ENCODE measurements around the gene TMEM17. TPM values are rescaled to one million over a fixed set of nuclear protein-coding genes. Genes with fewer than 3 reads are reported as not detected.

The TMEM17 gene
- total and polyA plus RNA-seq, 2 experiments from 2014 or later: 0.94 to 1.7 TPM

GRCh38 chr2:62477573-62477972 is 28.4 kb downstream of the TMEM17 start (continued):
- no peak for TF ChIP-seq ZNF462 (CRISPR knock-in tag; IDR thresholded peaks at IDR 0.05)
- no peak for TF ChIP-seq EZH2 (IDR thresholded peaks at IDR 0.05; ENCODE audit: low read depth, unreplicated experiment)
- TF ChIP-seq REST (IDR thresholded peaks at IDR 0.05; ENCODE audit: unreplicated experiment): no peak

- H3K27ac ChIP-seq (ENCODE audit: low read depth): peak overlapping the region; percentile 27; the same call in 1 of the 2 replicates
- TF ChIP-seq POLR2AphosphoS5 (IDR thresholded peaks at IDR 0.05; ENCODE audit: low read depth): no peak
Observed at GRCh38 chr2:62475172-62476011, 30.6 kb downstream of the TMEM17 start.

More at GRCh38 chr2:62475172-62476011, 30.6 kb downstream of the TMEM17 start:
- ATAC-seq (peak; percentile 53), DNase-seq (ENCODE audit: low spot score) (peak; percentile 20)
- H3K4me3 Mint-ChIP-seq: no peak overlapping the region
- no peaks in the 10 kb centered on the region for H3K36me3 Mint-ChIP-seq (ENCODE audit: low read depth)
- Histone ChIP-seq H3K79me2 (replicated peaks; ENCODE audit: insufficient read depth) (no peaks in the 10 kb centered on the region), H3F3A (replicated peaks; ENCODE audit: low read depth) (no peaks in the 10 kb centered on the region), H4K20me1 (replicated peaks; ENCODE audit: insufficient read depth) (no peaks in the 10 kb centered on the region), H3K27me3 (ENCODE audit: insufficient read depth) (no peaks in the 10 kb centered on the region), H3K9me2 (ENCODE audit: insufficient read depth) (no peaks in the 10 kb centered on the region), H2AFZ (peak overlapping the region; percentile 86), H3K4me1 (ENCODE audit: insufficient read depth) (peaks cover 18% of the 10 kb centered on the region; the same call in 1 of the 2 replicates), H3K4me3 (no peak overlapping the region), H3K36me3 (ENCODE audit: insufficient read depth) (no peaks in the 10 kb centered on the region), H3K4me2 (no peak overlapping the region; the same call in 1 of the 2 replicates)
- no peaks in the 10 kb centered on the region for H3K9me3 Mint-ChIP-seq
- peak overlapping the region; percentile 78; the same call in 1 of the 2 replicates for H3K27ac Mint-ChIP-seq
- H3K27me3 Mint-ChIP-seq (ENCODE audit: insufficient read depth, low read depth, poor library complexity): peaks cover 3% of the 10 kb centered on the region
- peaks cover 35% of the 10 kb centered on the region for H3K4me1 Mint-ChIP-seq
